ENCODE results near the gene RPL35. TPM values are rescaled to one million over a fixed set of nuclear protein-coding genes. Genes with fewer than 3 reads are reported as not detected.

Gene RPL35
- total RNA-seq, 2 experiments from 2014 or later, result 1,297 to 1,317 TPM

DNA sequence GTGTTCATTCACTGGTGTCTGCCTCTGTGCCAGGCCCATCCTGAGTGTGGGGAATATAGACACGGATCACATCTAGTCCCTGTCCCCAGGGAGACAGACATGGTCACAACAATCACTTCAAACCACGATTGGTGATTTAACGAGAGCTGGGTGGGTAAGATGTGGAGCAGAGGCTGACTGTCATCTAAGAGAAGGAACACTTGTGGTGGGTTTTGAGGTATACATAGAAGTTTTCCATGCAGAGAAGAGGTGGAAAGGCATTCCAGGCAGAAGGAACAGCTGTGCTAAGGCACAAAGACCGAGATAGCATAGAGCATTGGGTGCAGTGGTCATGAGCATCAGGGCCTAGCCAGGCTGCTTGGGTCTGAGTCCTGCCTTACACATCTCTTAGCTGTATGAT lies 31.2 kb downstream of the RPL35 start:
- Mint-ChIP-seq H3K36me3 (ENCODE audit: low read depth) (no peaks in the 10 kb centered on the region), H3K9me3 (no peaks in the 10 kb centered on the region), H3K4me3 (no peak overlapping the region), H3K4me1 (no peaks in the 10 kb centered on the region), H3K27me3 (no peaks in the 10 kb centered on the region), H3K27ac (no peak overlapping the region)
- CTCF ChIA-PET, result no interaction called here
- POLR2A ChIA-PET, result no interaction called here
- no peak for DNase-seq

DNA sequence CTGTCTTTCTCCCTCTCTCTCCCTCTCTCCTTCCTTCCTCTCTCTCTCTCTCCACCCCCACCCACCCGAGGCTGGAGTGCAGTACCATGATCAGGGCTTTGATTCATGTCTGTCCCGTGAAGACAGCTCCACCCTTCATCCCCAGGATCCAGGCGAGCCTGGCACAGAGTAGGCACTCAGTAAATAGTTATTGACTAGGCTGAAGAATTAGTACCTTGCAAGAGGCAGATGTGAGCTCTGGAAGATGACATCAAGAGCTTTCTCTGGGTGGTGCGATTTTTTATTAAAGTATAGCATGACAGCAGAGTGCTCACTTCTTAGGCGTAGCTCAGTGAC lies 32.5 kb downstream of the RPL35 start:
- ChIA-PET POLR2A (no interaction called here), CTCF (no interaction called here)
- Mint-ChIP-seq H3K9me3 (no peaks in the 10 kb centered on the region), H3K4me3 (no peak overlapping the region), H3K27me3 (peaks cover under 1% of the 10 kb centered on the region), H3K36me3 (ENCODE audit: low read depth) (no peaks in the 10 kb centered on the region), H3K27ac (no peak overlapping the region), H3K4me1 (no peaks in the 10 kb centered on the region)
- DNase-seq, result no peak

DNA sequence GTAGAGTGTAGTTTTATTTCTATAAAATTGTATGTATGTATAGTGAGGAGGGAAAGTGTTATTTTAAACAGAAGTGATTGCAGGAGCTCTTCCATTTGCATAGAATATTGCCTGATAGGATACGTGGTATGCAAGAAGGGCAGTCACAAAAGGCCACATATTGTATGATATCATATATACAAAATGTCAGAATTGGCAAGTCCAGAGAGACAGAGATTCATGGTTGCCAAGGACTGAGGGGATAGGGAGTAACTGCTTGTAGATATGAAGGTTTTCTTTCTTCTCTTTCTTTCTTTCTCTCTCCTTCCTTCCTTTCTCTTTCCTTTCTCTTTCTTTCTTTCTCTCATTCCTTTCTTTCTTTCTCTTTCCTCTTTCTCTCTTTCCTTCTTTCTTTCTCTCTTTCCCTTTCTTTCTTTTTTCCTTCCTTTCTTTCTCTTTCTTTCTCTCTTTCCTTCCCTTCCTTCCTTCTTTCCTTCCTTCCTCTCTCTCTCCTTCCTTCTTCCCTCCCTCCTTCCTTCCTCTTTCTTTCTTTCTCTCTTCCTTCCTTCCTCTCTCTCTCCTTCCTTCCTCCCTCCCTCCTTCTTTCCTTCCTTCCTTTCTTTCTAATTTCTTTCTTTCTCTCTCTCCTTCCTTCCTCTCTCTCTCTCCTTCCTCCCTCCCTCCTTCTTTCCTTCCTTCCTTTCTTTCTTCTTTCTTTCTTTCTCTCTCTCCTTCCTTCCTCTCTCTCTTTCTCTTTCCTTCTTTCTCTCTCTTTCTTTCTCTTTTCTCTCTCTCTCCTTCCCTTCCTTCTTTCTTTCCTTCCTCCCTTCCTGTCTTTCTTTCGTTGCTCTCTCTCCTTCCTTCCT lies 33.0 kb downstream of the RPL35 start:
- no peak overlapping the region for H3K4me3 Mint-ChIP-seq
- H3K9me3 Mint-ChIP-seq, result no peaks in the 10 kb centered on the region
- H3K4me1 Mint-ChIP-seq, result no peaks in the 10 kb centered on the region
- H3K36me3 Mint-ChIP-seq (ENCODE audit: low read depth), result no peaks in the 10 kb centered on the region
- CTCF ChIA-PET, result no interaction called here
- POLR2A ChIA-PET, result no interaction called here
- no peak for DNase-seq
- H3K27ac Mint-ChIP-seq, result no peak overlapping the region
- H3K27me3 Mint-ChIP-seq, result peaks cover 4% of the 10 kb centered on the region

DNA sequence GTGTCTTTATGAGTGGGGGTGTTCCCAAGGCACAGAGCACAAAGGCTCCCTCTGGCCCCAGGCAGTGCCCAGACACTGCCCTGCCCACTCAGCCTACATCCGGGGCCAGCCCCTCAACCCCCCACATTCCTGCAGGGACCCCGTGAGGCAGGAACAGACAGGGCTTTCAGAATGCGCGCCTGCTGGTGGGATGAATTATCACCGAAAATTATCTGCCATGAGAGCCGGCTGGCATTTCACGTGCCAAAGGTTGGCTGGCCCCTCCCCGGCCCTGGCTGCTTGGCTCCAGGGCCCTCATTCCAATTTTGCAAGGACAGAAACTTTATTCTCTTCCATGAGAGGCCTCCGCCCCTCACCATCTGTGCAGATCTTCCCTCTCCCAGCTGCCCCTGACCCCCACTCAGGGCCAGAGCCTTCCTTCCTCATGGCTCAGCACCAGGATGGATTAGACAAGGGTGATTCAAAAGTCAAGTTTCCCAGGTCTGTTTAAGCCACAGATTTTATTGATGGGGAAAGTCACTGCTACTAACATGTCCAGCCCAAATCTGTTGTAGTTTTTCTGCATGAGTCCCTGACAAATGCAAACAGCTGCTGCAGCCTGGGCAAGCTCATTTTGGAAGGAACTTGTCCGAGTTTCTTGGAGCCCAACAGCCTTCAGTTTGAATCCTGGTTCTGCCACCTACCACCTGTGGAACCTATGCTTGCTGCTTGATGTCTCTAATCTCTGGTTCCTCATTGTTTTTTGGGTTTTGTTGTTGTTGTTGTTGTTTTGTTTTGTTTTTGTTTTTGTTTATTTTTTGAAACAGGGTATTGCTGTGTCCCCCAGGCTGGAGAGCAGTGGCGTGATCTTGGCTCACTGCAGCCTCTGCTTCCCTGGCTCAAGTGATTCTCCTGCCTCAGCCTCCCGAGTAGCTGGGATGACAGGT lies 40.8 kb downstream of the RPL35 start:
- Mint-ChIP-seq H3K9me3 (no peaks in the 10 kb centered on the region), H3K27me3 (peaks cover 6% of the 10 kb centered on the region), H3K36me3 (ENCODE audit: low read depth) (no peaks in the 10 kb centered on the region), H3K4me3 (no peak overlapping the region), H3K4me1 (peaks cover 11% of the 10 kb centered on the region), H3K27ac (no peak overlapping the region)
- ChIA-PET CTCF (no interaction called here), POLR2A (no interaction called here)
- no peak for DNase-seq

DNA sequence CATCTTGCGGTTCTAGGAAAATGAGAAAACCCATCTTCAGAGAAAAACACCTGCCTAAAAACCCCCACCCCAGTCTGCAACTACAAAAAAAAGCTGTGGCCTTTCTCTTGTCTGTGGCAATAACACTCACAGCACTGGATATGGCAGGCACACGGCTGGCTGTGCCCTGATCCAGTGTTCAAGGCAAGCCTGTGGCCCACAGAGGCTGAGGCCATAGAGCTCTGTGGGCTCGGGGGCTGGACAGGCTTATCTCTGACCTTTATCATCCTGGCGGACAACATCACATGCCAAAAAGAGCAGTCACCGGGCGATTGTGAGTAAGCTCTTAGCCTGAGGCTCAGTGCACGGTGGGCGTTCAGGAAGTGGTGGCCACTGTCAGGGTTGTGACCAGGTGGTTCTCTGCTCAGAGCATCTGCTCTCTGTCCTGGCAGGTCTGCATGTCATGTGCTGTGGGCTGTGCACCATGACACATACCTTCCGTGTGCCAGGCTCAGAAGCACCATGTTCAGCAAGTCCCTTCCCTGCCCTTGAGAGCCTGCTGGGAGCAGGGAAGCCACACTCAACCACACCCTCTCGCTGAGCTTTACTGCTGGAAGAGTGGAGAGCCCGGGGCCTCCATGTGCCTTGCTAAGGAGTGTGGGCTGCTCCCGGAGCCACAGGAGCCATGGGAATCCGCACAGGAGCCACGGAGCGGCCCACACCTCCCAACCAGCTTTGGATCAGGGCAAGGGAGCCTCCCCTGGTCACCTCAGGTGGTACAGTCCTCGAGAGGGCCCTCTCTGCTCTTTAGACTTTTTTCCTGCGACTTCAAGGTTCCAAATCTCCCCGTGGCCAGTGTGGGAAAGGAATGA lies 43.1 kb downstream of the RPL35 start:
- no peaks in the 10 kb centered on the region for H3K36me3 Mint-ChIP-seq (ENCODE audit: low read depth)
- POLR2A ChIA-PET, result no interaction called here
- peaks cover 11% of the 10 kb centered on the region for H3K4me1 Mint-ChIP-seq
- no peak overlapping the region for H3K4me3 Mint-ChIP-seq
- H3K27ac Mint-ChIP-seq, result no peak overlapping the region
- H3K9me3 Mint-ChIP-seq, result no peaks in the 10 kb centered on the region
- peaks cover 3% of the 10 kb centered on the region for H3K27me3 Mint-ChIP-seq
- CTCF ChIA-PET, result interaction anchor here (0.6 to 1.1 kb wide), 5 partner anchors 21 to 44 kb away, joined by 3 read pairs; partner anchors contain the start of gene OLFML2A
- DNase-seq, result peak; percentile 20

DNA sequence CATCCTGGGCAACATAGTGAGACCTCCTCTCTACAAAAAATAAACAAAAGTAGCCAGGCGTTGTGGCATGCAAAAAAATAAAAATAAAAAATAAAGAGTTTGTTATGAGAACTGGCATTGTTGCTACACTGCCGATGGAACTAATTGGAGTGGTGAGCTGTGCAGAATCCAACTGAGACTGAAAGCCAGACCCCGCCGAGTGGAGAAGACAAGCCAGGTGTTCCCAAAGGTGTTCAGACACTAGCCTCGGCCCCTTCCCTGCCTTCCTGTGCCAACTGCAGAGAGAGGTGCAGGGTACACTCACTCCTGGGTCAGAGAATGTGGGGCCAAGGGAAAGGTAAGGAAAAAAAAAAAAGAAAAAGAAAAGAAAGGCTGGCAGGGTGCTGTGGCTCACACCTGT lies 46.2 kb downstream of the RPL35 start:
- H3K36me3 Mint-ChIP-seq (ENCODE audit: low read depth), result no peaks in the 10 kb centered on the region
- CTCF ChIA-PET, result interaction anchor here (0.7 kb wide), 1 partner anchor 1993 kb away, joined by 4 read pairs; no protein-coding TSS in a partner anchor
- H3K9me3 Mint-ChIP-seq, result no peaks in the 10 kb centered on the region
- H3K27me3 Mint-ChIP-seq, result no peaks in the 10 kb centered on the region
- no peak for DNase-seq
- POLR2A ChIA-PET, result no interaction called here
- H3K4me1 Mint-ChIP-seq, result peaks cover 11% of the 10 kb centered on the region
- H3K27ac Mint-ChIP-seq, result no peak overlapping the region
- H3K4me3 Mint-ChIP-seq, result no peak overlapping the region

DNA sequence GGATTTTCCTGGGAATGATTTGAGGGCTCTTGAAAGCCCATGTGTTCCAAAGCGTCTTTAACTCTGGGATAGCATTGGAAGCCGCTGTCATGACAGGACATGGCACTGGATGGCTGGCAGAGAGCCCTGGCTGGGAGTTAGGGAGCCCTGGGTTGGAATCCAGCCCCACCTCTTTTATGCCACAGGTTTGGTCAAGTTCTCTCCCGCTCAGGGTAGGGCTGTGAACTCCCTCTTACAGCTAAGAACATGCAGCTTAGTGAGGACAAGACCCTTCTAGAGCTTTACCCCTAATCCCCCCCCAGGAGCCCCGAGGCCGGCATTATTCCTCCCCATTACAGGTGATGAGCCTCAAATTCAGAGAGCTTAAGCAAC lies 47.6 kb downstream of the RPL35 start:
- no peak for DNase-seq
- H3K9me3 Mint-ChIP-seq, result no peaks in the 10 kb centered on the region
- peaks cover 10% of the 10 kb centered on the region for H3K4me1 Mint-ChIP-seq
- no peaks in the 10 kb centered on the region for H3K36me3 Mint-ChIP-seq (ENCODE audit: low read depth)
- H3K27ac Mint-ChIP-seq, result no peak overlapping the region
- ChIA-PET POLR2A (no interaction called here), CTCF (interaction anchor here (1.5 kb wide), 1 partner anchor 39 kb away, joined by 3 read pairs; the partner anchor contains the start of gene WDR38)
- no peak overlapping the region for H3K4me3 Mint-ChIP-seq
- no peaks in the 10 kb centered on the region for H3K27me3 Mint-ChIP-seq

DNA sequence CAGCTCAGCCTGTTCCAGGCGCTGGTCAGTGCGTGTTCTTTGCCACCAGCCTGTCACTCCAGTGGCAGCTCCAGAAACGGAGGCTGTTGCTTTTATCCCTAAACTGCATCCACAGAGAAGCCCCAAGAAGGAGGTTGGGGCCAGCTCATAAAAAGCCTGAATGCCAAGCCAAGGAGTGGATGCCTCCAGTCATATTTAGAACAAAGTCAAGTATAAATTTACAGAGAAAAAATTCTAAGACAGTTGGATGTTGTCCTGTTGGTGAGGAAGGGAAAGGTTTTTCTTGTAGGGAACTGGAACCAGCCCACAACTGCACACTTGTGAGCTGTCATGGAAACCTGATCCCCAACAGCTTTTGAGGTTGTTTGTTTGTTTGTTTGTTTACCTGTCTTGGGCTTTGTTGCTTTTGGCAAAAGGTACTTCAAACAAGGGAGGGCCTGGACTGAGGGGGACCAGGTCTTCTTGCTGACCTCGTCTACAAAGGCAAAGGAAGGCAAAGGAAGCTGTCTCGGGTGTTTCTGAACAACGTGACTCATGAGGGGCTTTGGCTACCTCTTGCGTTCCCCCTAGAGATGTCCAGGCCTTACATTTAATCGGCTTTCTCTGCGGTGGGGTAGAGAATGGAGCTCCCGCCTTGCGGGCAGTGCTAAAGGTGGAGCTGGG lies 48.1 kb downstream of the RPL35 start:
- H3K27me3 Mint-ChIP-seq, result no peaks in the 10 kb centered on the region
- H3K4me1 Mint-ChIP-seq, result peaks cover 9% of the 10 kb centered on the region
- no peaks in the 10 kb centered on the region for H3K36me3 Mint-ChIP-seq (ENCODE audit: low read depth)
- no peak overlapping the region for H3K4me3 Mint-ChIP-seq
- no peak overlapping the region for H3K27ac Mint-ChIP-seq
- POLR2A ChIA-PET, result no interaction called here
- CTCF ChIA-PET, result interaction anchor here (1.5 kb wide), 1 partner anchor 39 kb away, joined by 3 read pairs; the partner anchor contains the start of gene WDR38
- DNase-seq, result no peak
- H3K9me3 Mint-ChIP-seq, result no peaks in the 10 kb centered on the region

DNA sequence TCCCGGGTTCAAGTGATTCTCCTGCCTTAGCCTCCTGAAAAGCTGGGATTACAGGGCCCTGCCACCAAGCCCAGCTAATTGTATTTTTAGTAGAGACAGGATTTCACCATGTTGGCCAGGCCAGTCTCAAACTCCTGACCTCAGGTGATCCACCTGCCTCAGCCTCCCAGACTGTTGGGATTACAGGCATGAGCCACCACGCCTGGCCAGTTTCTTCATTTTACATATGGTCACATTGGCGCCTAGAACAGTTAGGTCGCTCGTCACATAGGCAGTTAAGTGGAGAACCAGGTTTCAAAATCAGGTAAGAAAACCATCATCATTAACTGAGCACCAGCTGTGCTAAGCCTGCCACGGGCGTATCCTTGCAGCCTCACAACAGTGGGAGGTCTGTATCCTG lies 48.7 kb downstream of the RPL35 start:
- Mint-ChIP-seq H3K36me3 (ENCODE audit: low read depth) (no peaks in the 10 kb centered on the region), H3K4me1 (peaks cover 3% of the 10 kb centered on the region), H3K4me3 (no peak overlapping the region), H3K9me3 (no peaks in the 10 kb centered on the region), H3K27me3 (no peaks in the 10 kb centered on the region), H3K27ac (no peak overlapping the region)
- ChIA-PET CTCF (interaction anchor here (1.5 kb wide), 1 partner anchor 40 kb away, joined by 3 read pairs; the partner anchor contains the start of gene WDR38), POLR2A (no interaction called here)
- DNase-seq, result no peak

DNA sequence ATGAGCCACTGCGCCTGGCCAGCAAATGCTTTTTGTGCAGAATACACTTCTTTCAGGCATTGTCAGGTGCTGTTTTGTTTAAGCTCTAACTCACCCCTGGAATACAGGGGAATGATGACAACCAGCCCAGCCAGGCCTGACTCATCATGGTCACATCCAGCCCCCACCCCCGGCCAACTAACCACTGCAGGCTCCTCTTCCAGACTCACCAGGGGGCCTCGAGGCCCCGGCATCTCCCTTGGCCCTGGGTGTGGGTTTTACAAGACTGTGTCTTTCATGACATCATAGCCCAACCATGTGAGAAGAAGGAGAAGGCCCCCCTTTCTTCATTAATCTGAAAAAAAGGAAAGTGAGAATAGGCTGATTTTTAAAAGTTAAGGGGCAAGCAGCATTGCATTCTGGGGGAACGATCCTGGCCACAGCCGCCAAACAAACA lies 49.3 kb downstream of the RPL35 start:
- Mint-ChIP-seq H3K4me3 (no peak overlapping the region), H3K9me3 (no peaks in the 10 kb centered on the region), H3K36me3 (ENCODE audit: low read depth) (no peaks in the 10 kb centered on the region), H3K4me1 (peaks cover 2% of the 10 kb centered on the region), H3K27me3 (no peaks in the 10 kb centered on the region), H3K27ac (no peak overlapping the region)
- POLR2A ChIA-PET, result no interaction called here
- no peak for DNase-seq
- CTCF ChIA-PET, result interaction anchor here (1.0 kb wide), 1 partner anchor 28 kb away, joined by 3 read pairs; no protein-coding TSS in a partner anchor

DNA sequence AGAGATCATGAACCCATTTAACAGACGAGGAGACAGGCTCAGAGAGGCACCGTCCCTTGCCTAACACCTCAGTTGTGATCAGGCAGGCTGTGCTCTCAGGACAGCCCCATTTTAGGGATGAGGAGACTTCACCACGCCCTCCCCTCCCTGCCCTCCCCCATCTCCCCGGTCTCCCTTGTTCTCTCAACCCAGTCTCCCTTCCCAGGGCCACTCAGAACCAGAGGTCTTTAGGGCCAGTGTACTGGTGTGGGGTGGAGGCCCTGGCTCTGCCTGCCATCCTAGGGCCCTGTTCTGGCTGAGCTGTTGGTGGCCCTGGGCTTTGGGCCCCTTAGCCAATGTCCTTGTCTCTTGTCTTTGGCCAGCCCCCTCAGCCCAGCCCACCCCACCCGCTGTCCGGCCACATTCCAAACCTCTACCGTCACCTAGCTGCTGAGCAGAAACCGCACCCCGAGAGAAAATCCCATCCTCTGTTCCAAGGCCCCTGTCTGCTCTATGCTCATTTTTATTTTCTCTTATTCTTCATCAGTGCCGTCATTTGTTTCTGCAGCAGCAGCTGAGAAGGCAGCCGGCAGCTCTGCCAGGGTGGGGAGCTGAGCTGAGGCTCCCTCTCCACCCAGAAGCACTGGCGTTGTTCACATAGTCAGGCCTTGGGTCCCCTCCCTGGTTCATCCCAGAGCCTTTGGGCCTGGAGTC lies 50.9 kb downstream of the RPL35 start:
- no peak overlapping the region for H3K4me3 Mint-ChIP-seq
- ChIA-PET POLR2A (no interaction called here), CTCF (no interaction called here)
- DNase-seq, result no peak
- no peaks in the 10 kb centered on the region for H3K27me3 Mint-ChIP-seq
- no peaks in the 10 kb centered on the region for H3K9me3 Mint-ChIP-seq
- no peak overlapping the region for H3K27ac Mint-ChIP-seq
- H3K36me3 Mint-ChIP-seq (ENCODE audit: low read depth), result no peaks in the 10 kb centered on the region
- H3K4me1 Mint-ChIP-seq, result no peaks in the 10 kb centered on the region
